AG10803 (cell line): Measurements from ENCODE around the gene MARK2.

Experiments used
- DNase-seq: peaks from one replicate; pipeline ENCODE4 v3.0.0; 2010; ENCODE audit warnings: low read depth
- H3K4me3 ChIP-seq: 2 replicates; pipeline ENCODE4 v1.5.1; 2011; ENCODE audit warnings: mild to moderate bottlenecking, low read length, control low read depth
- TF ChIP-seq, protein P1 (sequence below): conservative IDR thresholded peaks from 2 replicates; pipeline ENCODE4 v1.5.1; 2011; ENCODE audit warnings: mild to moderate bottlenecking, low read length, control low read depth, inconsistent platforms

Gene MARK2

GRCh38 chr11:63866211-63866610 is 27.3 kb downstream of the MARK2 start:
- peak; percentile 66 for DNase-seq
- TF ChIP-seq, protein P1, sequence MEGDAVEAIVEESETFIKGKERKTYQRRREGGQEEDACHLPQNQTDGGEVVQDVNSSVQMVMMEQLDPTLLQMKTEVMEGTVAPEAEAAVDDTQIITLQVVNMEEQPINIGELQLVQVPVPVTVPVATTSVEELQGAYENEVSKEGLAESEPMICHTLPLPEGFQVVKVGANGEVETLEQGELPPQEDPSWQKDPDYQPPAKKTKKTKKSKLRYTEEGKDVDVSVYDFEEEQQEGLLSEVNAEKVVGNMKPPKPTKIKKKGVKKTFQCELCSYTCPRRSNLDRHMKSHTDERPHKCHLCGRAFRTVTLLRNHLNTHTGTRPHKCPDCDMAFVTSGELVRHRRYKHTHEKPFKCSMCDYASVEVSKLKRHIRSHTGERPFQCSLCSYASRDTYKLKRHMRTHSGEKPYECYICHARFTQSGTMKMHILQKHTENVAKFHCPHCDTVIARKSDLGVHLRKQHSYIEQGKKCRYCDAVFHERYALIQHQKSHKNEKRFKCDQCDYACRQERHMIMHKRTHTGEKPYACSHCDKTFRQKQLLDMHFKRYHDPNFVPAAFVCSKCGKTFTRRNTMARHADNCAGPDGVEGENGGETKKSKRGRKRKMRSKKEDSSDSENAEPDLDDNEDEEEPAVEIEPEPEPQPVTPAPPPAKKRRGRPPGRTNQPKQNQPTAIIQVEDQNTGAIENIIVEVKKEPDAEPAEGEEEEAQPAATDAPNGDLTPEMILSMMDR: no peak
- H3K4me3 ChIP-seq: no peak overlapping the region

DNA sequence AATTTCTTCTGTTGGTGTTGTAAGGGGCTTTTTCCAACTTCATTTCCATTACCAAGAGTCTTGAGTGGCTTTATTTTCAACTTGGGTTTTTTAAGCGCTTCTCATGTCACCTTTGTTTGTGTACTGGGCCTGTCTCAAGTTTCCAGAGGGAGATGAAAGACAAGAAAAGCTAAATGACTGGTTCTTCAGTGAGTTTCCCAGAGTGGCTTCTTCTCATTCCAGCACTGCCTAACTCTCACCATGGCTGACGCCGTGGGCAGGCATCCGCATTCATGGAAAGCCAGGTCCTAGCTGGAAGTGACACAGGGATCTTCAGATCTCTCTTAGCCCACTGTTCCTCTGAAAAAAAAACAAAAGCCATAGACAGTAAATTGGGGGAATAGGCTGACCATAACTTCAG is 28.6 kb downstream of the MARK2 start:
- no peak overlapping the region for H3K4me3 ChIP-seq
- TF ChIP-seq, protein P1: no peak
- no peak for DNase-seq

DNA sequence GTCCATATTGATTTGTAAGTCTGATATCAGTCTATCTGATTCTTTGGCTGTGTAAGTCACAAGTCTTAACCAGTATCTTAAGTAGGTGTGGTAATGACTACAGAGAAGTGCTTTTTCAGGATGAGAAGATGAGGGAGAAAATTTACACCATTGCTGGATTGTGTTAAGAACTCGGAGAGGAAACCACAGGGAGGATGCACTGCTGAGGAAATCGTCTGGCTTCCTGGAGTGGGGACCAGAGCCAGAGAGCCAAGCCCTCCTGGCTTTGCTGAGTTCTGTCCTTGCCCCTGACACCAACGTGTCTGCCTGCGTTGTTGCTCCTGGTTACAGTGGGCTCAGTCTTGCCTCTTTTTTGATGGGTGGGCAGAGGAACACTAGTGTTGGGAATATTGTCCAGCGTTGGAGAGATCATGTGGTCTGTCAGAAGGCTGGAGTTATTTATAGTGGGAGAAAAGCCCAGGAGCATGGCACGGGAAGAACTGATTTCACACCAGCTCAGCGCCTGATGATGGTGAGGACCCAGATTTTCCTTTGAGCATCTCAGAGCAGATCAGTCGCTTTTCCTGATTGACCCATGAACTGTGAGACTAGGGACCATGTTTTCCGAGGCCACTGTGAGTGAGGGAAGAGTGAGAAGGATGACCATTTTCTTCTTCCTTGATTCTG is 29.6 kb downstream of the MARK2 start:
- TF ChIP-seq, protein P1: no peak
- DNase-seq: peak; percentile 29
- no peak overlapping the region for H3K4me3 ChIP-seq

GRCh38 chr11:63869171-63869591 is 30.3 kb downstream of the MARK2 start:
- TF ChIP-seq, protein P1: no peak
- no peak overlapping the region for H3K4me3 ChIP-seq
- DNase-seq: no peak

GRCh38 chr11:63869683-63870082 is 30.8 kb downstream of the MARK2 start:
- TF ChIP-seq, protein P1: no peak
- DNase-seq: no peak
- no peak overlapping the region for H3K4me3 ChIP-seq

- TF ChIP-seq, protein P1: no peak
These were observed 31.6 kb downstream of the MARK2 start for GRCh38 chr11:63870351-63871140.

More at GRCh38 chr11:63870351-63871140, 31.6 kb downstream of the MARK2 start:
- no peak overlapping the region for H3K4me3 ChIP-seq
- DNase-seq: peak; percentile 18
